CD14-positive monocyte (primary cell): Measurements from ENCODE around the gene CDH2. TPM values are rescaled to one million over a fixed set of nuclear protein-coding genes. Genes with fewer than 3 reads are reported as not detected.

Experiments
- DNase-seq, 3 donors: peaks; one replicate each; pipeline ENCODE4 v3.0.0-alpha.2; 2011 to 2022
- H2AFZ ChIP-seq: 2 replicates; pipeline ENCODE4 v1.6.0; 2012; ENCODE audit warnings: mild to moderate bottlenecking, low read depth, low read length, inconsistent platforms; ENCODE audit not compliant: insufficient read depth, poor library complexity, severe bottlenecking
- H3K27ac ChIP-seq, 2 donors: 1 replicate in 1 of 2; 2 replicates in 1 of 2; pipeline ENCODE4 v1.5.1; 2012 to 2013; ENCODE audit warnings: low read length in 2 of 2, control low read depth in 1 of 2, inconsistent platforms in 1 of 2, low read depth in 1 of 2, mild to moderate bottlenecking in 1 of 2
- H3K27me3 ChIP-seq, 2 donors: one replicate each; pipeline versions ENCODE4 v1.6.0 to v1.6.1; 2011 to 2013; ENCODE audit warnings: low read length in 2 of 2; ENCODE audit not compliant: control insufficient read depth in 2 of 2, insufficient read depth in 2 of 2
- H3K36me3 ChIP-seq, 2 donors: replicated peaks in 1 of 2; 1 replicate in 1 of 2; 2 replicates in 1 of 2; pipeline versions ENCODE4 v1.5.1 to v1.6.1; 2012 to 2013; ENCODE audit warnings: low read length in 2 of 2, control low read depth in 1 of 2, inconsistent platforms in 1 of 2, mild to moderate bottlenecking in 1 of 2; ENCODE audit not compliant: insufficient read depth in 2 of 2, control insufficient read depth in 1 of 2
- H3K4me1 ChIP-seq, 2 donors: 1 replicate in 1 of 2; 2 replicates in 1 of 2; pipeline versions ENCODE4 v1.5.1 to v1.6.1; 2012 to 2013; ENCODE audit warnings: low read length in 2 of 2, control low read depth in 1 of 2, inconsistent platforms in 1 of 2, mild to moderate bottlenecking in 1 of 2, moderate library complexity in 1 of 2; ENCODE audit not compliant: insufficient read depth in 2 of 2, control insufficient read depth in 1 of 2
- H3K4me2 ChIP-seq: replicated peaks from 2 replicates; pipeline ENCODE3; 2012; ENCODE audit warnings: low read length, moderate library complexity, mild to moderate bottlenecking; ENCODE audit not compliant: poor library complexity, severe bottlenecking; ENCODE audit errors: extremely low read depth
- H3K4me3 ChIP-seq, 3 experiments: fragments of 200-600 bp in 1 of 3; sonication (generic) in 1 of 3; replicated peaks in 1 of 3; 1 replicate in 2 of 3; 2 replicates in 1 of 3; pipeline ENCODE4 v1.5.1; 2011 to 2013; ENCODE audit warnings: low read length in 3 of 3, mild to moderate bottlenecking in 3 of 3, control low read depth in 2 of 3, low read depth in 2 of 3, inconsistent platforms in 1 of 3, moderate library complexity in 1 of 3
- H3K79me2 ChIP-seq: 2 replicates; pipeline ENCODE4 v1.6.0; 2012; ENCODE audit warnings: mild to moderate bottlenecking, control low read depth, inconsistent platforms, low read length, moderate library complexity; ENCODE audit not compliant: insufficient read depth
- H3K9ac ChIP-seq: 2 replicates; pipeline ENCODE4 v1.6.0; 2017; ENCODE audit warnings: low read length, mild to moderate bottlenecking; ENCODE audit not compliant: insufficient read depth, poor library complexity, severe bottlenecking
- H3K9me3 ChIP-seq, 2 donors: replicated peaks in 1 of 2; 1 replicate in 1 of 2; 2 replicates in 1 of 2; pipeline versions ENCODE4 v1.5.1 to v1.6.1; 2012 to 2013; ENCODE audit warnings: low read length in 2 of 2, control low read depth in 1 of 2; ENCODE audit not compliant: control insufficient read depth in 1 of 2, insufficient read depth in 1 of 2
- H4K20me1 ChIP-seq: 2 replicates; pipeline ENCODE4 v1.6.0; 2012; ENCODE audit warnings: mild to moderate bottlenecking, low read length, control low read depth, moderate library complexity; ENCODE audit not compliant: insufficient read depth
- H3K27ac Mint-ChIP-seq, 7 donors: one replicate each; pipeline ENCODE4 v1.8.0; 2020; ENCODE audit warnings: mild to moderate bottlenecking in 7 of 7, mixed read lengths in 7 of 7, moderate library complexity in 6 of 7, inconsistent platforms in 2 of 7
- H3K27me3 Mint-ChIP-seq, 3 donors: one replicate each; pipeline ENCODE4 v1.8.0; 2021 to 2022; ENCODE audit warnings: low read depth in 3 of 3, mild to moderate bottlenecking in 3 of 3, mixed read lengths in 3 of 3, moderate library complexity in 3 of 3, inconsistent platforms in 1 of 3
- H3K36me3 Mint-ChIP-seq, 2 donors: one replicate each; pipeline ENCODE4 v1.8.0; 2020; ENCODE audit warnings: mixed read lengths in 2 of 2, inconsistent platforms in 1 of 2, mild to moderate bottlenecking in 1 of 2
- H3K4me1 Mint-ChIP-seq: one replicate; pipeline ENCODE4 v1.8.0; 2020; ENCODE audit warnings: mild to moderate bottlenecking, mixed read lengths
- H3K4me3 Mint-ChIP-seq, 2 donors: one replicate each; pipeline ENCODE4 v1.8.0; 2020; ENCODE audit warnings: mild to moderate bottlenecking in 2 of 2, mixed read lengths in 2 of 2, moderate library complexity in 1 of 2
- H3K9me3 Mint-ChIP-seq, 7 donors: one replicate each; pipeline ENCODE4 v1.8.0; 2020 to 2022; ENCODE audit warnings: mixed read lengths in 7 of 7, mild to moderate bottlenecking in 6 of 7, moderate library complexity in 6 of 7, inconsistent platforms in 2 of 7
- WGBS: methylation state at CpG from one replicate; pipeline ENCODE4 v1.1.5; 2013; ENCODE audit warnings: missing lambda C conversion rate; ENCODE audit not compliant: insufficient coverage; 5-methylcytosine and 5-hydroxymethylcytosine counted together
- intact Hi-C, 2 donors: fragments of 100-400 bp; cut with micrococcal nuclease; formaldehyde crosslinking; loops; one replicate each; pipeline versions ENCODE4 v1.15.0 to v1.15.1; 2023
- polyA plus RNA-seq, 3 donors: library from polyadenylated mRNA; depleted of rRNA in 1 of 3; unstranded in 2 of 3; stranded (reverse) in 1 of 3; fragments of 300-500 nt in 2 of 3; fragments of >200 nt in 1 of 3; fragmentation: Illumina TruSeq in 2 of 3; gene quantifications; 1 replicate in 2 of 3; 2 replicates in 1 of 3; pipeline ENCODE4 v1.2.3, GENCODE V29; 2012 to 2021
- TF ChIP-seq, protein P1 (sequence below): fragments of 200-600 bp; IDR thresholded peaks from one replicate; pipeline ENCODE4 v1.8.0; 2022; ENCODE audit warnings: antibody characterized with exemption, mild to moderate bottlenecking

CDH2 gene
- polyA plus RNA-seq, 3 donors: 0.03 to 0.32 (median 0.08) TPM

DNA sequence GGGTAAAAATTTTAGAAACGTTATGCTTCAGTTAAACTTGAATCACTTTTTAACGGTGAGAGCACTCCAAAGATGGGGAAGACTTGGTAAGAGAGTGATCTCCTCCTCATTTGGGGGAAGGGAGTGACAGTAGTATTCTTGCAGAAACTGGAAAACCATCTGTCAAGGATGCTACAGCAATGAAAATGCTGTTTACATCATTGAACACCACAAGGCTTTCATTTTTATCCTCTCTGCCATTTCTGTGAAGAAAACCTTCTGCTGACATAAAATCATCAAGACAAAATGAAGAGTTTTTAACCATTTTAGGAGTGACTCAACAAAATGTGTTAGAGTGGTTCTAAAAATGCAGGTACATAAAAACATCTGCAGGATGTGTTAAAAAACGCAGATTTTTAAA lies 38.1 kb downstream of the CDH2 start:
- H3K9ac ChIP-seq: no peak overlapping the region
- H3K27ac ChIP-seq: no peak overlapping the region
- H3K9me3 ChIP-seq: no peaks in the 10 kb centered on the region
- no peaks in the 10 kb centered on the region for H4K20me1 ChIP-seq
- H3K27me3 ChIP-seq: no peaks in the 10 kb centered on the region
- H3K4me2 ChIP-seq: no peak overlapping the region
- no peaks in the 10 kb centered on the region for H3K4me1 ChIP-seq
- TF ChIP-seq, protein P1, sequence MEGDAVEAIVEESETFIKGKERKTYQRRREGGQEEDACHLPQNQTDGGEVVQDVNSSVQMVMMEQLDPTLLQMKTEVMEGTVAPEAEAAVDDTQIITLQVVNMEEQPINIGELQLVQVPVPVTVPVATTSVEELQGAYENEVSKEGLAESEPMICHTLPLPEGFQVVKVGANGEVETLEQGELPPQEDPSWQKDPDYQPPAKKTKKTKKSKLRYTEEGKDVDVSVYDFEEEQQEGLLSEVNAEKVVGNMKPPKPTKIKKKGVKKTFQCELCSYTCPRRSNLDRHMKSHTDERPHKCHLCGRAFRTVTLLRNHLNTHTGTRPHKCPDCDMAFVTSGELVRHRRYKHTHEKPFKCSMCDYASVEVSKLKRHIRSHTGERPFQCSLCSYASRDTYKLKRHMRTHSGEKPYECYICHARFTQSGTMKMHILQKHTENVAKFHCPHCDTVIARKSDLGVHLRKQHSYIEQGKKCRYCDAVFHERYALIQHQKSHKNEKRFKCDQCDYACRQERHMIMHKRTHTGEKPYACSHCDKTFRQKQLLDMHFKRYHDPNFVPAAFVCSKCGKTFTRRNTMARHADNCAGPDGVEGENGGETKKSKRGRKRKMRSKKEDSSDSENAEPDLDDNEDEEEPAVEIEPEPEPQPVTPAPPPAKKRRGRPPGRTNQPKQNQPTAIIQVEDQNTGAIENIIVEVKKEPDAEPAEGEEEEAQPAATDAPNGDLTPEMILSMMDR: no peak
- Mint-ChIP-seq H3K4me1 (no peaks in the 10 kb centered on the region), H3K9me3 (peaks cover 0 to 1% (median 0%) of the 10 kb centered on the region in 7 donors), H3K4me3 (no peak overlapping the region), H3K27me3 (no peaks in the 10 kb centered on the region), H3K27ac (no peak overlapping the region), H3K36me3 (no peaks in the 10 kb centered on the region)
- intact Hi-C loops: no loop called here
- no peaks in the 10 kb centered on the region for H3K79me2 ChIP-seq
- H3K4me3 ChIP-seq: no peak overlapping the region
- no peak for DNase-seq
- no peak overlapping the region for H2AFZ ChIP-seq
- WGBS: 94% methylated on average over 2 of the region's 3 CpGs
- no peaks in the 10 kb centered on the region for H3K36me3 ChIP-seq

DNA sequence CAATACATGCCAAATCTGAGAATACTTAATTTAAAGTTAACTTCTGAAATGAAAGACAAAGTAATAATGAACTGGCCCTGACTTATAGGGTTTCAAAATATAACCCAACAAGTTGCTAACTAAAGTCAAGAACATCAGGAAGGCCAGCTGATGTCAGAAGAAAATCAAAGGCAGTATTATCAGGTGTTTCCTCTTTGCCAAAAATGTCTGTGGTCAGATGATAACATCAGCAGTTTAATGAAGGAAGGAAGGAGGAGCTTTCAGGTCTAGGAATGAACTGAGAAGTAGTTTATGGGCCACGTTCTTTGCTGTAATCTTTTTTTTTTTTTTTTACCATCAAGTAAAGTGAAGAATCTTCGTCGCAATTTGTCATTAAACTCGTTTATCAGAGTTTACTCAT lies 40.9 kb downstream of the CDH2 start:
- no peak overlapping the region for H2AFZ ChIP-seq
- Mint-ChIP-seq H3K27ac (no peak overlapping the region), H3K4me1 (no peaks in the 10 kb centered on the region), H3K9me3 (peaks cover 0 to 1% (median 0%) of the 10 kb centered on the region in 7 donors), H3K4me3 (no peak overlapping the region), H3K27me3 (no peaks in the 10 kb centered on the region), H3K36me3 (no peaks in the 10 kb centered on the region)
- H3K36me3 ChIP-seq: no peaks in the 10 kb centered on the region
- H3K79me2 ChIP-seq: no peaks in the 10 kb centered on the region
- H3K4me1 ChIP-seq: no peaks in the 10 kb centered on the region
- TF ChIP-seq, protein P1: no peak
- no peak overlapping the region for H3K4me3 ChIP-seq
- intact Hi-C loops: no loop called here
- no CpG with 5 or more reads among the region's 4 CpGs for WGBS
- DNase-seq: no peak
- H3K9me3 ChIP-seq: no peaks in the 10 kb centered on the region
- no peak overlapping the region for H3K27ac ChIP-seq
- no peak overlapping the region for H3K4me2 ChIP-seq
- no peaks in the 10 kb centered on the region for H3K27me3 ChIP-seq
- H3K9ac ChIP-seq: no peak overlapping the region
- H4K20me1 ChIP-seq: no peaks in the 10 kb centered on the region
